GM21786 (cell line): ENCODE results near the gene PTPRK.

Source experiments
- ATAC-seq: cut with Tn5 transposase; IDR thresholded peaks from one replicate; pipeline ENCODE4 v1.9.1; 2021; ENCODE audit not compliant: unreplicated experiment

The PTPRK gene

DNA sequence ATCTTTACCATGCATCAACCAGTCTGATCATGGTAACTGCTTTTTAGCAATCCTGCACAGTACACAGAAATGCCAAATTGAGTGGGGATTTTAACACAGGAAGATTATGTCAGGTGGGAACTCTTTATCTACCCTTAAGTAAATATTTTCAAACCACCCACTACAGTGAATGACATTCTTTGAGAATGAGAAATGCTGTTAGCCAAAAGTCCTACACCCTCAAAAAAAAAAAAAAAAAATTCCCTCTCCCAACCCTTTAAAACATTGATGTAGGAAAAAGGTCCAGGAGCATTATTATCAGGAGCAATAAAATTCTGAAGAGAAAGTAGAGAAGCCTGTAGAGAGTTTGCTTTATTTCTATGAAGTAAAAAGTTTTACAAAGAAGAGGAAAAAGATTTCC, 312.3 kb downstream of the PTPRK start:
- no peak for ATAC-seq

DNA sequence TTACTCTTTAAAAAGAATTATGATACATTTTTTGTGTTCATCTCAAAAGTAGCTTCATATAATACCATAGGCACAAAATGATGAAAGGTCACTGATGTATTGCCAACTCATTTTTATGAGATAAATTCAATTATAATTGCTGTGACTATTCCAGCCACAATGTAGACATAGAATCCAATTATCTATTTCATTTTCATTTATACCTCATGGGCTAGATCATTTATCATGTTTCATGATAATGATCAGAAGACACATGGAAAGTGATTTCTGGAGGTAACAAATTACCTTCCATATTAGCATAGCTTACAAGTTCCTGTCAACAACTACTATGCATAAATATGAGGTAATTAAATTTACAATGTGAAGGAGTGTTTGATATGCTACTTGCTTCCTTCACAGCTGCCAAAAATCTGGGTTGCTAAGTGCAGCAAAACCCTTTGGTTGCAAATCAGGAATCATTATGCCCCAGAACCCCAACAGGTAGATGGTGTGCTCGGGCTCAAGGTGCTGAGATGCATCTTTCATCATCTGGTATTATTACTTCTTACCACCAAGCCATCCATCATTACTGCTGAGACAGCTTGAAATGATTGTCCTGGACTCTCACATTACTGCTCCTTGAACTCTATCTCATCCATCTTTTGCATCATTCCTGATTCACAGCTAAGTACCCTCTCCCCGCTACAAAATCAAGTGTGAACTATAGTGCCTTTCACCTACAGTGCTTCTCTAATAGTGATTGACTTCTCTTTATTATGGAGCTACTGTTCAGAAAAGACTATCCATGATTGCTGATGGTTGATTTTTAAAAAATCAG, 313.6 kb downstream of the PTPRK start:
- ATAC-seq: no peak

DNA sequence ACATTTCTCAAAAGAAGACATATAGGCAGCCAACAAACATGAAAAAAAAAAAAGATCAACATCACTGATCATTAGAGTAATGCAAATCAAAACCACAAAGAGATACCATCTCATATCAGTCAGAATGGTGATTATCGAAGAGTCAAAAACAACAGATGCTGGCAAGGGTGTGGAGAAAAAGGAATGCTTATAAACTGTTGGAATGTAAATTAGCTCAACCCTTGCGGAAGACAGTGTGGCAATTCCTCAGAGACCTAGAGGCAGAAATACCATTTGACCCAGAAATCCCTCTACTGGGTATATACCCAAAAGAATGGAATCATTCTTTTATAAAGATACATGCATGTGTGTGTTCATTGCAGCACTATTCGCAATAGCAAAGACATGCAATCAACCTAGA, 315.8 kb downstream of the PTPRK start:
- no peak for ATAC-seq

DNA sequence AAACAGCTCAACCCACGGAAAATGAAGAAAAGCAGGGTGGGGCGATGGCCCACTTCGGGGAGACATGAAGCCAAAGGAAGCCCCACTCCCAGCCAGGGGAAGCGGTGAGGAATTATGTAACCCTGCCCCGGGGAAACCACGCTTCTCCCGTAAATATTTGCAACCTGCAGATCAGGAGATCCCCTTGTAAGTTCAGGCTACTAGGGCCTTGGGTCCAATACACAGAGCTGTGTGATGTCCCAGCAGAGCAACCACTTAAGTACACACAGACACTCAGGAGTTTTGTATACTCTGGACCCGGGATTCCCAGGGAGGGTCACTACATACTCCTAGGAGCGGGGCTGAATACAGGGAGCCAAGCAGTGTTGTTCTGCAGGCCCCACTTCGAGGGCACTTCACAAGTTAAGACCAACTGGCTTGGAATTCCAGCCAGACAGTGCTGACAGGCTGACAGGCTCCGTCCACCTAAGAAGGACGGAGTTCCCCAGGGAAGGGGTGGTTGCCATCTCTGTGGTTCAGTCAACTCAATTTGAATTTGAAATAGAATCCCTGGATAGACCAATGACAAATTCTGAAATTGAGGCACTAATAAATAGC, 318.1 kb downstream of the PTPRK start:
- ATAC-seq: no peak

DNA sequence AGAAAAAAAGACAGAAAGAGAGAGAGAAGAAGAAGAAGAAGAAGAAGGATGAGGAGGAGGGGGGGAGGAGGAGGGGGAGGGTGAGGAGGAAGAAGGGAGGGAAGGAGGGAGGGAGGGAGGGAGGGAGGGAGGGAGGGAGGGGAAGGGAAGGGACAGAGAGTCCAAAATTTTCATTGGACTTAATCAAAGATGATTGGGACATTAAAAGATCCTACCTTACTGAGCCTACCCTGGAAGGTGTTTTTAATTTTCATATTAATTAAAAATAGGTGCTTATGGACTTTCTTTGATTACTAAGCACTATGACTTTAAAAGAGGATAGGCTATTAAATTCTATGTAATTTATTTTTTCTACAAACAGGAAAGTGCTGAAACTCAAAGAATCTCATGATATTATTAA, 319.6 kb downstream of the PTPRK start:
- ATAC-seq: no peak

DNA sequence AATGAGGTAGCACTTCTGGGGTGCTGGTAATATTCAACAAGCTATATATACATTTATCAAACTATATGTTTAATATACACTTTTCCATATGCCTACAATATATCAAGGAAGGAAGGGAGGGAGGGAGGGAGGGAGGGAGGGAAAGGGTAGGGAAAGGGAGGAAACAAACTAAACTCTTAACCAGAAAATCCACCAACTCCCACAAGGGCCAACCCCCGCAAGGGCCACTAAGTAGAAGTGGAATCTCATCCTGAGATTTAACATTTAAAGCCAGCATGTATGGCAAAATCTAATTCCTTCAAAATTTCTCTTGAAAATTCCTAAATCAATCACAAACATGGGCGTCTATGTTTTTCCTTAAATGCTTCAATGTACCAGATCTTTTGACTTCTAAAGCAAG, 320.9 kb downstream of the PTPRK start:
- no peak for ATAC-seq

DNA sequence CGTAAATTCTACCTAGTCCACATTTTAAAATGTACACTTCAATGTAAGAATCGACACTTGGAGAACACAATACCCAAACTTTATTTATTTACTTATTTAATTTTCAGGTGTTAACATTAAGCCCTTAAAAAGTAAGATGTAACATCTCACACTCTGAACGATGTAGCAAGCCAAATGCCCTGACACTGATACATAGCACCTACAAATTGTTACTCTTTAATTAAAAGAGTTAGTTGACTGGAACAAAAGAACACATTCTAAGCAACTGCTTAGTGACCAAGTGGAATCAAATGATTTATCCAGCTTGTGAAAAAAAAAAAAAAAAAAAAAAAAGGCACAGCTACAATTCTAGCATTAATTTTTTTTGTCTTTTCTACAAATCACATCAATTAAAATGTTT, 327.4 kb downstream of the PTPRK start:
- no peak for ATAC-seq

DNA sequence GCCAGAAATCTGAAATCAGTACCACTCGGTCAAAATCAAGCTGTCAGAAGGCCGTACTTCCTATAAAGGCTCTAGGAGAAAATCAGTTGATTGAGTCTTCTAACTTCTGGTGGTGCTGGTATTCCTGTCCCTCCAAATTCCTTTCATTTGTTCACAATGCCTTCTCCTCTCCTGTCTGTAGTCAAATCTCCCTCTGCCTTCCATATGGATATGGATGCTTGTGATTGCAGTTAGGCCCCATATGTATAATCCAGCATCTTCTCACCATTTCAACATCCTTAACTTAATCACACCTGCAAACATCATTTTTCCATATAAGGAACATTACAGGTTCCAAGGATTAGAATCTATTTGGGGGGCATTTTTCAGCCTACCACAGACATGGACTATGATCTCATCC, 331.7 kb downstream of the PTPRK start:
- ATAC-seq: no peak

DNA sequence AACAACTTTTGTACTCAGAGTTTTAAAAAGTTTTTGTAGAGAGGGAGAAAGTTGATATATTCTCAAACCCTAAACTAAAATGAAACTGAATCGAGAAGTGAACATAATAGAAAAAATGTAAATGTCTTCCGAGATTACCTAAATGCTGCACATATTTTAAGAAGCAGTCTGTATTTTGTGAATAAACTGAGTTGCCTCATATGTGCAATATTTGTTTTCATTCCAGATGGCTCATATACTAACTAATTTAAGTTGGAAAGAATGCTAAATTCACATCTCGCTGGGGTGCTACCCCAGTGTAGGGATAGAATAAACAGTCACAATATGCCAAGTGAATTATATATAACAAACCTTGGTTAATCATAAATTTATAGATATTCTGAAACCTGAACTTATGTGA, 333.7 kb downstream of the PTPRK start:
- ATAC-seq: no peak

DNA sequence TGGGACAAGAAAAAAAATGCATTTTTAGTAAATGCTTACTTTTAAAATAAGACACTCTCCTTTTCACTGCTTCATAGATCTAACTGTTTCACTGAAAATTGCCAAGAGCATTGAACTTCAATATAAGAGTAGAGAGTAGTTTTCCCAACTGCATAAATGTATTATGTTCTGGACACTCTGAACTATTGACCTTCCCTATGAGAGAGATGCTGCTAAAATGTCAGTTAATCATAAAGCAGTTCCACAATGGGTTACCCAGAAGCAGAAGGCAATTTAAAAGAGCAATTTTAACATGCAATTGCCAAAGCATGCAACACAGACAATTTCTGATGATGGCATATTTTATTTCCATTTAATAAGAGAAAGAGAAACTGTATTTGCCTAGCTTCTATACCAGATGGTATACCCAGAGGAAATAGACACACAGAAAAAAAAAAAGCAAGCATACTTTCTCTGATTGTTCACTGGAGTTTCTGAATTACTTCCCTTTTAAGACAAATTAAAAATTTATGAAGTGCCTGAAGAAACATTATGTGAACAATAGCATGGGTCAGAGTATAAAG, 340.4 kb downstream of the PTPRK start:
- ATAC-seq: no peak

DNA sequence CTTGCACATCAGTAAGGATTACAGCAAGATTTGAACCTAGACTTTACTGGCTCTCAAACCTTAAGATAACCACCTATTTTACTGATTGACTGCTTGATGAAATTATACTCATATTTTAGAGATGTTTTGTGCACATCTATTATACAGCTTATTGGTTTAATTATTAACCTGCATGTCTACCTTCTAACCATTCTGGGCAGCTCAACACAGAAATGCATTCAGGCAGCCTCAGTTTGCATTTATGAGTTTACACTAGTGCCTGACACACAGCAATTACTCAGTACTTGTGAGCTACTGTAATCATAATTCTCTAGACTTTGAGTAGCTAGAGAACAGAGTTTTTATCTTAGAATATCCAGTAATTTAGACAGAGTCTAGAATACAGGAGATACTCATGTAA, 345.7 kb downstream of the PTPRK start:
- no peak for ATAC-seq

DNA sequence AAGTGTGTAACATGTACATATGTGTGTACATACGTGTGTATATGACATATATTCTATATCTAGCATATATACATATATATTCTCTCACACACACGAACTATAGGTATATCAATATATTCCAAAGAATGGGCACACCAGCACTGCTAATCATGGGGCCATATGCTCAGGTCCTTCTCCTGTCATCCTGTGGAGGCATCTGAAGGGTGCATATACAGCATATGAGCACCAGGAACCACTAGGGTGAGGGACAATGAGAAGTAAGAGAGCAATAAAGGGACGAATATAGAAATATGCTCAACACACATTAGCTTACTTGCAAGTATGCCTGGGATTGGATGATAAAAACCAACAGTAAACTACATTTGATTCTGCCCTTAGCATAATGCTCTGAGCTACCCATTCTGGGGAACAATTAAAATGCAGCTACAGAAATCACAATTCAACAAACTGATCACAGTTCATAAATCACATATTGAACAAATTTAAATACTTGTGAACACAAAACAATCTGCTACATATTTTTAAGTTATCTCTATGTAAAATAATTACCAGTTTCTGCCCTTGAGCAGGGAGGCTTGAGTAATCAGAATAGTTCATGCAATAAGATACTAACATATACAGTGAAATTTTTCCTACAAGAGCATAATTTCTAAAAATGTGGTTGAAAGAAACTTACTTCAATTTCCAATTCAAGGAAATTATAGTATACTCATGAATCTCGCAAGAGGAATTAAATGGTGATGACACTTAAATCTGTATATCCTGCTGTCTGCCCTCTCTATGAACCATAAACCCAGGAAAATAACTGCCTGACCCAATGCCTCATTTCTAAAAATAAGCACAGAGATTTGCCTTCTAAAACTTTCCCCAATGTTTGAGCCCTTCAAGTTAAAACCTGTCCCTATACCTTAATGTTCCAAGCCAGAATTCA, 347.4 kb downstream of the PTPRK start:
- ATAC-seq: no peak

DNA sequence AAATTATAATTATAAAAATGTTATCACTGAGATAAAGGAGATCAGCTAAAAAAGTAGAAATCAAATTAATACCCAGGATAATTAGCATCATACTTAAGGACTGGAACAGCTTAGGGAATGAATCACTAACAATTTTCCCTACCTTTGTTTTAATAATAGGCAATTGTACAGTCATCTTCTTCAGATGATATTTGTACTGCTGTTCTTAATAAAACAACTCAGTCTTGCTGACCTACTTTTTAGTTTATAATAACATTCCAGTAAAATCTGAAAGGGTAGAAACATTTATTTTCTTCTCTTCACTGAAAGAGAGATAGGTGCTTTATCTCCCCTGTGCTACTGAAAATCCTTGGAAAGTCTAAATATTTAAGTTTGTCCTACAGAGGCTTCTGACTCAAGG, 348.3 kb downstream of the PTPRK start:
- ATAC-seq: no peak

DNA sequence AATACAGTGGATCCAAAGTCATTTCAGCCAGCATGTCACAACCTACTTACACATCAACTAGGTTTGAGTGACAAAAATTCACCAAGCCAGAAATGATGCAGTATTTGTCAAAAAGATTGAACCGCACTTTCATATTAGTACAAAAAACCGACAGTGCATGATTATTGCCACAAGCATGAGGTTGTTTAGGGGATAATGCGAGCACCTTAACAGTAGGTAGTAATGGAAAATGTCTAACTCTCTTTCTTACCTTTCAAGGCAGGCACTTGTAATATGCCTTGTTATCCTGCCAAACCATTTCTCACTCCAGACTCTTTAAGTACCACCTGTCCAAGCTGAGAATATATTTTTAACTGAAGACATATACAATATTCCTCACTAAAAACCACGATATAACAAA, 349.2 kb downstream of the PTPRK start:
- no peak for ATAC-seq

DNA sequence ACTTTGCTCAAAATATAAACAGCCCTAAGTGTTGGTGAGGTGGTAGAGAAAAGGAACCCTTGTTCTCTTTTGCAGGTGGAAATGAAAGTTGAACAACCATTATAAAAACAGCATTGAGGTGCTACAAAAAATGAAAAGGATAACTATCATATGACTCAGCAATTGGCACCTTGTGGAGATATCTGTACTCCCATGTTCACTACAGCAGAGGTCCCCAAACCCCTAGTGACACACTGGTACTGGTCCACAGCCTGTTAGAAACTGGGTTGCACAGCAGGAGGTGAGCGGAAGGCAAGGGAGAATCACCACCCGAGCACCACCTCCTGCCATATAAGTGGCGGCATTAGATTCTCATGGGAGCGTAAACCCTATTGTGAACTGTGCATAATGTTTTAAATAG, 352.2 kb downstream of the PTPRK start:
- ATAC-seq: no peak

DNA sequence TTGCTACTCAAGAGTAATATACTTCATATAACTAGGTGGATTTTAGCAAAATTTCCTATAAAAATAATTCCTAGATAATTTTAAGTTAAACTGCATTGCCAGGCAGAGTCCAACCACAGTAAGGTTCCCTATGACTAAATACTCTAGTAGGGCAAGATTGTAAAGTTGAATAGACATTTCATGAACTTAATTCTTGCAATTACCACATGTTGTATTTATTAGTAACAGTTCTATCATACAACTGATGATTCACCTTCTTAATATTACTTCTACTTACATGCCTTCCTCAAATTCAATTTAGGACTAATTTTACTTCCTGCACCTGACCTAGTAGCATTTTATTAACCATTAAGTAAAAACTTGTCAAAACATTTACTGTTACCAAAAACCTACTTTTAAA, 352.8 kb downstream of the PTPRK start:
- no peak for ATAC-seq

DNA sequence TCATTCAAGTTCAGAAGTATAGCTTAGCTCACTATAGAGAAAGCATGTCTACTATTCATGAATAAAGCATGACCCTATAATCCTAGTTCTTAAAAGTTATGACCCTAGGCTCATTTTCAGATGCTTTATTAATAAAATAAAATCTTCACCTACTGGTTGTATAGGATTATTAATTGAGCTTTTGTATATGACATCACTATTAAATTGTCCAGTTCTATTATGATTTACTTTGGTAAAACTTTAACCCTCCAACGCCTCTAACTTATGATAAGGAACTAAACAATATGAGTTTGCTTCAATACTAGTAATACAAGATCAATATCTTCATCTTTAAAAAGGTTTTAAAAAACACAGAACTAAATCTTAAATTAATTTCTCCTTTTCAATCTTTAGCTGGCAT, 356.1 kb downstream of the PTPRK start:
- no peak for ATAC-seq

DNA sequence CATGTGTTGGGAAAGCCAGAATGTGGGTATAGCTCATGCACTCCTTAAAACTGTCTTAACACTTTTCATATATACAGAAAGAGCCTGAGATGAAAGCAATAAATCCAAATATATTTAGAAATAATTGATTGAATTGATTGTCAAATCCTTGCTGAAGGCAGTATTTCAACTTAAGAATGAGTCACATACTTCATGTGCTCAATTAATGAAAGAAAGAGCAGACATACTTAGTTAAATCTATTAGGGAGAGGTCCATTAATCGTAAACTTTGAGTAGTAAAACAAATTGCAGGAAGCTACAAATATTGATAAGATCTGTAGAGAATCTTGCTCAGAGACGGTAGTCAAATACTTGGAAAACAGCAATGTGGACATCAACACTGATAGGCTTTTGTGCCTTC, 358.0 kb downstream of the PTPRK start:
- no peak for ATAC-seq

DNA sequence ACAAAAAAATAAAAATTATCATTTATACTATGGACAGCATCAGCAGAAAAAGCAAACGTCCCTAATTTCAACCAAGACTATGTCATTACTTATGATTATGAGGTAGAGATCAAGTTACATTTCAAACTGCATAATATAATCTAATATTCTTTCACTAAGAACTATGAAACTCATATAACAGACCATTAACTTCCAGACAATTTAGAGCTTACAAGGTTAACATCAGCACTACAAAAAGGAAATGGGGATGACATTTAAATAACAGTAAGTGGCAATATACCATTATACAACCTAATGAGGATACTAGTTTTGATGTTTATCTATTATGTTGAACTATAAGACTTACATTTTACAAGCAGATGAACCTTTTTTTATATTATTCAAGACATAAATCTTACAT, 358.6 kb downstream of the PTPRK start:
- no peak for ATAC-seq

DNA sequence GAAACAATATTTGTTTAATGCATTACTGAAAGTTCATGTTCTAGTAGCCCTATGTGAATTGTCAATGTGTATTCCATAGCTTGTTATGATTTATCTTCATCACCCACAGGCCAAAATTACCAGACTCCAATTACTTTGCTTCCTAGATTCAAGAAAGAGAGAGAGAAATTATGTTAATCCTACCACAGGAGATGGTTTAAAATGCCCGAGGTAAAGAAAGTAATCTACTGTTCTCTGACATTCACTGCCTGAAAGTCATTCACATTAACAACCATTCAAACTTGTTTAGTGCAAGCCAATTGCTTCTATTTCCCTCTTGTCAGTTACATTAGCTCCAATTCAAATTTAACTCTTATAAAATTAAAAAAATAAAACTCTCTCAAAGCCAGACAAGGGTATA, 359.1 kb downstream of the PTPRK start:
- no peak for ATAC-seq

DNA sequence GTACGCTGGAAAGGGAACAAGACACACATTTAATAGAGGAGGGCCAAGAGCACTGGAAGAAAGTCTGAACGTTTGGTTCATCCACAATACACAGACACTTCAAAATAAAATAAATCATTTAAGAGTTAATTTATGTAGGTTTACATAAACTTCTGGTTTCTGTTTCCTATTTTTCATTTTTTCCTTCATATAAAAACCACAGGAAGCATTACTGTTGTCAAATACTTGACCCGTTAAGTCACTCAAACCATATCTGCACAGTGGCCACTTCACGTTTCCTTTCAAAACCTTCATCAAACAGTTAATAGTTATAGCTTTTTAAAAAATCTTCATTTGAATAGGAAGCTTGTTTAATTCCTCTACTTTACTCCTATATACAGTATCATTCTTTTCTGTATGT, 361.9 kb downstream of the PTPRK start:
- no peak for ATAC-seq
